Activated CD4-positive, CD25-positive, alpha-beta regulatory T cell treated with anti-CD3 and anti-CD28 coated beads, Interleukin-2, amount 50 U/mL, for 16 hours (primary cell): ENCODE results near the gene ARF1.

Experiments used
- DNase-seq: peaks from one replicate; pipeline ENCODE4 v3.0.0-alpha.2; 2020; ENCODE audit warnings: low read depth, low spot score

ARF1 gene

DNA sequence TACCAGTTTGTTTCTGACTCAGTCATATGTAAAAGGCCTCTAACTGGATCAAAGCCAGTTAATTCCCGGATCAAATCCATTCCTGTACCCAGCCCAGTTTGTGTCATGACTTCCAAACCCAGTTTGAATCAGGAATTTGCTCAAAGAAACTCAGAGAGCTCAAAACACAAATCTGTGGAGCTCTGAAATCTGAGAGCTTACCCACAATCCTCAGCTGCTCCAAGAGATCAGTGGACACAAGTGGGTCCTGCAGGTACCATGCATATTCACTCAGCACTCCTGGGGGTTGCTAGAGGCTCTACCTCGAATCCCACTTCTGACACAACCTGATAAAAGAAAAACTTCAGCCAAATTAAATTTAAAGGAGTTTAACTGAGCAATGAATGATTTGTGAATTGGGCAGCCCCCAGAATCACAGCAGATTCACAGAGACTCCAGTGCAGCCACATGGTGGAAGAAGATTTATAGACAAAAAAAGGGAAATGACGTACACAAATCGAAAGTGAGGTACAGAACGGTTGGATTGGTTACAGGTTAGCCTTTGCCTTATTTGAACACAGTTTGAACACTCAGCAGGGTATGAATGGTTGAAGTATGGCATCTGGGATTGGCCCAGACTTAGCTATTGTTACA lies 38.5 kb downstream of the ARF1 start:
- DNase-seq, result no peak

- DNase-seq, result no peak
These were observed 40.5 kb downstream of the ARF1 start for GRCh38 chr1:228122921-228123441.

- DNase-seq, result no peak
These were observed 41.0 kb downstream of the ARF1 start for GRCh38 chr1:228123505-228123904.

- DNase-seq, result no peak
These were observed 42.7 kb downstream of the ARF1 start for GRCh38 chr1:228125185-228125584.

DNA sequence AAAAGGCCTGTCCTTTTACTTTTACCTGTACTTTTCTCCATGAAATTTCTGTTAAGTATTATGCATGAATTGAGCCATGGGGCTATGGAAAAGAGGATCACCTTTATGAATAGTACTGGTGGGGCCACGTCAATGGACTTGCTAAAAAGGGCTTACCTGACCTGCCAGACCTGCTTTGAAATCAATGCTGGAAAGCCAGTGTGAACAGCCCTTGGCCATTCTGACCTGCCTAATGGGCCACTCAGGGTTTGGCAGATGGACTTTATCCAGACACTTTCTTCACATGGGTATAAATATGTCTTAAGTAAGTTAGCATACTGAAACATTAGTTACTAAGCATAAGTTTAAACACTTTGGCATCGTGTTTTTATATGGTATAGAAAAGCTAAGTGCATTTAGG lies 49.3 kb downstream of the ARF1 start:
- DNase-seq, result no peak

GRCh38 chr1:228134591-228134990 lies 52.1 kb downstream of the ARF1 start:
- no peak for DNase-seq

DNA sequence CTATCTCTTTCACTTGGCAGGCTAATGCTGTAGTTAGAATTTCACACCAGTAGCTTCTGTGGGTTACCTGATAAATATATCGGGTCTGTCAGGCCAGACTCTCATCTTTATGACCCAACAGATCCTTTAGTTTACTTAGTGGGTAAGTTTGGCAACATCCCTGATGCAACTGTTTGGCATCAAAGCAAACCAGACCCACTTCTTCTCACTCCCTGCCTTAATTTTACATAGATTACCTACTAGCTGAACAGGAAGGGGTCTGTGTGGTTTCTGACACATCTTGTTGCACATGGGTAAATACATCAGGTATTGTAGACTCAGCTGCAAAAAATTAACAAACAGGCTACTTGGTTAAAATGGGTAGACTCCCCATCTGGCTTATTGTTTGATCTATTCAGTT lies 54.4 kb downstream of the ARF1 start:
- DNase-seq, result no peak

GRCh38 chr1:228139406-228139930 lies 57.0 kb downstream of the ARF1 start:
- DNase-seq, result no peak

DNA sequence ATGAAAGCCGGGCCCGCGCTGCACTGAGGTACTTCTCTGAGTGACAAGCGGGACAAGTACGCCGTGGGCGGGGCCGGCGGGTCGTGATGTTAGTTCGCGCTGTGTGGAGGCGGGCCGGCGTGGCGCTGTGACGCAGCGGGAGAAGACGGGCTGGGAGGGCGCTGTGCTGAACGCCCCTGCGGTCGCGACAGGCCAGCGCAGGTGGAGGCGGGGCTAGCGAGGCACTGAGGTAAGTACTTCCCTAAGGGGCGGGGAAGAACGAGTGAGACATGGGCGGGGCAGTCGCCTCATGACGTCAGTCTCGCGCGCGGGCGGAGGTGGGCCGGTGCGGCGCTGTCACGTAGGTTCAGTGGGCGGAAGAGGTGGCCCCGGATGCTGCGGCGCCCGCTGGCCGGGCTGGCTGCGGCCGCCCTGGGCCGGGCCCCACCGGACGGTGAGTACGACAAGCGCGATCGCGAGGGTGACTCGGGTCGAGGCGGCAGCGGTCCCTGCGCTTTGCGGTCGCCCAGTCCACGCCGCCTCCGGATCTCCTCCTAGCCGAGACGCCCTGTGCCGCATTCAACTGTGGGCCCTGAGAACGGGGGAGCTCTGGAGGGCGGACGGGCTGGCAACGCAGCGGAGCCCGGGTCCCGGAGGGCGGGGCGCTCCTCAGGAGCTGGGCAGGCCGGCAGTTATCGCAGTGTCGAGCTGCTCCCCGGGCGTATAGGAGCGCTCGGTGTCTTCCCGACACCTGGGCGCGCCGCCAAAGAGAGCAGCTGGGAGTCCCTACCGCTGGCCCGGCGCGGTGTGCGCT lies 57.6 kb downstream of the ARF1 start, which contains the start of gene GUK1:
Gene GUK1 (plus strand): TSS at position 349 of the 793 bp plus-strand sequence. CDS start 24 bp downstream, at position 373.
- DNase-seq, result peak; percentile 100

DNA sequence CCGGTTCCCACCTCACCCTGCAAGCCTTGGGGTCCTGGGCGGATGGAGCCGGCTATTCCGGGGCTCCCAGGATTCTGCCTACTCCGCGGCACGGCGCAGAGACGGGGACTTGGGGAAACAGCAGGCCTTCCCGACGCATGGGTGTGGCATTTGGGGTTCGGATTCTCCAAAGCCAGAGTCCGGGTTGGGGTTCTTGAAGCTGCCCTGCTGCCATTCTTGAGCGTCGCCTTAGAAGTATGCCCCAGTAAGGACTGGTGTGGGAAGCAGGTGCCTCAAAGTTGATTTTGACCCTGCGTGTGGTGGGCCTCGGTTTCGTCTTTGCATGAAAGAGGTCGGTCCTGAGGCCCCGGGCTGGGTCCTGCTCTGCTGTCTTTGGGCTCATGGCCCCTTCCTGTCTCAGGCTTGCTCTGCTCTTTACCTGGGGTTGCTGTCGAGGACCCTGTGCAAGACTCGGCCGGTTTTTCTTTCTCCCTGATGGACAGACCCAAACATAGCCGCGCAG lies 58.3 kb downstream of the ARF1 start:
- DNase-seq, result no peak

DNA sequence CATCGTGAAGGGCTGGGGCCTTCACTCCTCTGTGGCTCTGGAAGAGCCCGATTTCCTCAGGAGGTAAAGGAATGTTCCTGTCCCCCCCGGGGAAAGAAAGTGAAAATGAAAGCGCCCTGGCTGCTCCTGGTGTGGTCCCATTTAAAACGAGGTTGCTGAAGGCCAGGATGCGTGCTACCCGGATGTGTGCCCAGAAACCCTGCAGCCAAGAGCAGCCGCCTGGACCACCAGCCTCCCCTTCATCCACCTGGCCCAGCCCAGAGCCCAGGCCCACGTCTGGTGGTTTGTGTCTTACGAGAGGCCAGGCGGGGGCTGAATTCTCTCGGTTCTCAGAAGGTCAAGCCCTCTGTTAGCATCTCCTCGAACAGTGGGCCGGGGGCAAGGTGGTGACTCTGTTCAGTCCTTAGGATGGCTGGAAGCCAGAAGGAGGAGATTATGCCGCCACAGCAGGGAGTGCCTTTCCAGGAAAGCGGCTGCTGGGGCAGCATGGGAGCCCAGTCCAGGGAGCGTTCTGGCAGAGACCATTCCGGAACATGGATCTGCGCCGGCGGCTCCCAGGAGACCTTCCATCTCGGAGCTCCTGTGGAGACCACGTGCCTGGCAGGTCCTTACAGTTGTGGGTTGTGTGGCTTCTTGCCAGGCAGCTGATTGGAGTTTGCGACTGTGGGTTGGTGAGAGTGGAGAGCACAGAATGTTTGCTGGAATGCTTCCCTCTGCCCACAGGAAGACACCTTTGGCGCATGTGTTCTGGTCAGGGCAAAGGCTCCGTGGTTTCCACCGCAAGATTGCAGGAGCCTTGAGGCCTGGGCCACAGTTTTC lies 58.9 kb downstream of the ARF1 start:
- no peak for DNase-seq

GRCh38 chr1:228142155-228142691 lies 59.7 kb downstream of the ARF1 start:
- DNase-seq, result no peak

- no peak for DNase-seq
These were observed 60.2 kb downstream of the ARF1 start for GRCh38 chr1:228142701-228143136.

- no peak for DNase-seq
These were observed 61.1 kb downstream of the ARF1 start for GRCh38 chr1:228143480-228144192.

- no peak for DNase-seq
These were observed 61.9 kb downstream of the ARF1 start for GRCh38 chr1:228144193-228144992.

DNA sequence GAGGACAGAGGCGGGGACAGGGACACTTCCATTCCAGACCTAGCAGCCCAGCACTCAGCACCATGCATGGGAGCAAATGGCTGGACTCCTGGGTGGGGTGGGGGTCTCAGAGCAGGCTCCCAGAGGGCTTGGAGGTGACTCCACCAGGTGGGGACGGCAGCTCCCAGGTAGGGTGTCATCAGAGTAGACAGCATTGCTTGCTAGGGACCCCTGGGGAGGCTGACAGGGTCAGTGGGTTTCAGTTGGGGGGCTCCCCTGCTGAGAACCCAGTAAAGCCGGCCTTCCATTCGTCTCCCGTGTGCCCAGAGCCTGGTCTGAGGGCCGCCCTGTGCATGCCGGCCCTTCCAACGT lies 62.5 kb downstream of the ARF1 start:
- DNase-seq, result no peak

DNA sequence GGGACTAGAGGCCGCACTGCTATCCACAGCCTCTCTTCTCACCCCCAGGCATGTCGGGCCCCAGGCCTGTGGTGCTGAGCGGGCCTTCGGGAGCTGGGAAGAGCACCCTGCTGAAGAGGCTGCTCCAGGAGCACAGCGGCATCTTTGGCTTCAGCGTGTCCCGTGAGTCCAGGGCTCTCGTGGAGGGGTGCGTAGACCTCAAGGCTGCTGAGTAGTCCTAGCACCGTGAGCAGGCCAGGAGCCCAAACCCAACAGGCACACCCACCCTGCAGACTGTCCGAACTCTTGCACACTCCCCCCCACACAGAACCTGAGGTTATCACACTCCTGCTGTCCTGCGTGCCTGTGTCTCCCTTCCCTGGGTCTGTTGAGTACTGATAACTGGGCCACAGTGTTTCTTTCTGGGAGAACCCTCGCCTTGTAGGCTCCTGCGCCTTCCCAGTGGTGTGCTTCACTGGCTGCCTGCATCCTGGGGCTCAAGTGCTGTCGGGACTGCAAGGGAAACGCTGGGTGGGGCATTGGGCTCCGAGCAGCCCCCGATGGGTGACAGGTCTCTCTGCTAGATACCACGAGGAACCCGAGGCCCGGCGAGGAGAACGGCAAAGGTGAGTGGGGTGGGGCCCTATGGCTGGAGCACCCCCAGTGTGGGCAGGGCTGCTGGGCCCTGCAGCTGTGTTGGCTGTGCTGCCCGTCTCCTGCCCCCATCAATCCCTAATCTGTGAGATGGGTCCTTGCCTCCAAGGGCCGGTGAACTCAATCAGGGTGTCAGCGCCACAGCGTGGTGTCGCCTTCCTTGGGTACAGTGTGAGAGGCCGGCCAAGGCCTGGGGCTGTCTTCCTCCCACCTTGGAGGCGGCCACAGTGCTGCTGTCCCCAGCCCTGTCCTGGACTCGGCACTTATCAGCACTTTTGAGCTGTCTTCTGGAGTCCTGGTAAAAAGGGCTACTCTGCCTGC lies 63.2 kb downstream of the ARF1 start:
- no peak for DNase-seq

- DNase-seq, result no peak
These were observed 64.1 kb downstream of the ARF1 start for GRCh38 chr1:228146417-228147150.
